ENCODE results near the gene XRCC4.

Gene XRCC4

GRCh38 chr5:83099001-83099400, 21.7 kb downstream of the XRCC4 start:
- Histone ChIP-seq H3K4me2 (ENCODE audit: low read length) (no peak overlapping the region), H3K36me3 (ENCODE audit: insufficient read depth, low read length) (no peaks in the 10 kb centered on the region), H3K9ac (ENCODE audit: low read depth, low read length) (no peak overlapping the region), H3K9me3 (replicated peaks; ENCODE audit: low read length) (no peaks in the 10 kb centered on the region), H3K27me3 (ENCODE audit: control insufficient read depth, insufficient read depth, low read length) (no peaks in the 10 kb centered on the region), H3K4me3 (ENCODE audit: low read length) (no peak overlapping the region), H3K4me1 (ENCODE audit: control insufficient read depth, insufficient read depth, low read length) (peaks cover 31% of the 10 kb centered on the region)

GRCh38 chr5:83099445-83099844, 22.1 kb downstream of the XRCC4 start:
- Histone ChIP-seq H3K9me3 (replicated peaks; ENCODE audit: low read length) (no peaks in the 10 kb centered on the region), H3K4me1 (ENCODE audit: control insufficient read depth, insufficient read depth, low read length) (peaks cover 31% of the 10 kb centered on the region), H3K4me3 (ENCODE audit: low read length) (no peak overlapping the region), H3K9ac (ENCODE audit: low read depth, low read length) (no peak overlapping the region), H3K4me2 (ENCODE audit: low read length) (no peak overlapping the region), H3K27me3 (ENCODE audit: control insufficient read depth, insufficient read depth, low read length) (no peaks in the 10 kb centered on the region), H3K36me3 (ENCODE audit: insufficient read depth, low read length) (no peaks in the 10 kb centered on the region)

GRCh38 chr5:83101514-83101913, 24.2 kb downstream of the XRCC4 start:
- Histone ChIP-seq H3K9me3 (replicated peaks; ENCODE audit: low read length) (no peaks in the 10 kb centered on the region), H3K36me3 (ENCODE audit: insufficient read depth, low read length) (no peaks in the 10 kb centered on the region), H3K9ac (ENCODE audit: low read depth, low read length) (no peak overlapping the region), H3K4me3 (ENCODE audit: low read length) (no peak overlapping the region), H3K4me1 (ENCODE audit: control insufficient read depth, insufficient read depth, low read length) (peaks cover 20% of the 10 kb centered on the region), H3K4me2 (ENCODE audit: low read length) (no peak overlapping the region), H3K27me3 (ENCODE audit: control insufficient read depth, insufficient read depth, low read length) (no peaks in the 10 kb centered on the region)

- H3K9me3 ChIP-seq (replicated peaks; ENCODE audit: low read length) = no peaks in the 10 kb centered on the region
- H3K27me3 ChIP-seq (ENCODE audit: control insufficient read depth, insufficient read depth, low read length) = no peaks in the 10 kb centered on the region
- peaks cover 11% of the 10 kb centered on the region for H3K4me1 ChIP-seq (ENCODE audit: control insufficient read depth, insufficient read depth, low read length)
- H3K36me3 ChIP-seq (ENCODE audit: insufficient read depth, low read length) = no peaks in the 10 kb centered on the region
- H3K4me2 ChIP-seq (ENCODE audit: low read length) = no peak overlapping the region
- H3K9ac ChIP-seq (ENCODE audit: low read depth, low read length) = no peak overlapping the region
- no peak overlapping the region for H3K4me3 ChIP-seq (ENCODE audit: low read length)
Observed at GRCh38 chr5:83102364-83102980, 25.1 kb downstream of the XRCC4 start.

- Histone ChIP-seq H3K4me3 (ENCODE audit: low read length) (no peak overlapping the region), H3K9me3 (replicated peaks; ENCODE audit: low read length) (no peaks in the 10 kb centered on the region), H3K4me2 (ENCODE audit: low read length) (no peak overlapping the region), H3K9ac (ENCODE audit: low read depth, low read length) (no peak overlapping the region), H3K4me1 (ENCODE audit: control insufficient read depth, insufficient read depth, low read length) (no peaks in the 10 kb centered on the region), H3K27me3 (ENCODE audit: control insufficient read depth, insufficient read depth, low read length) (no peaks in the 10 kb centered on the region), H3K36me3 (ENCODE audit: insufficient read depth, low read length) (no peaks in the 10 kb centered on the region)
Observed at GRCh38 chr5:83104021-83104420, 26.7 kb downstream of the XRCC4 start.

- H3K36me3 ChIP-seq (ENCODE audit: insufficient read depth, low read length) = no peaks in the 10 kb centered on the region
- H3K4me3 ChIP-seq (ENCODE audit: low read length) = no peak overlapping the region
- no peak overlapping the region for H3K4me2 ChIP-seq (ENCODE audit: low read length)
- no peak overlapping the region for H3K9ac ChIP-seq (ENCODE audit: low read depth, low read length)
- H3K27me3 ChIP-seq (ENCODE audit: control insufficient read depth, insufficient read depth, low read length) = no peaks in the 10 kb centered on the region
- no peaks in the 10 kb centered on the region for H3K9me3 ChIP-seq (replicated peaks; ENCODE audit: low read length)
- no peaks in the 10 kb centered on the region for H3K4me1 ChIP-seq (ENCODE audit: control insufficient read depth, insufficient read depth, low read length)
Observed at GRCh38 chr5:83107692-83108420, 30.5 kb downstream of the XRCC4 start.

- Histone ChIP-seq H3K4me2 (ENCODE audit: low read length) (no peak overlapping the region), H3K9me3 (replicated peaks; ENCODE audit: low read length) (no peaks in the 10 kb centered on the region), H3K4me1 (ENCODE audit: control insufficient read depth, insufficient read depth, low read length) (no peaks in the 10 kb centered on the region), H3K9ac (ENCODE audit: low read depth, low read length) (no peak overlapping the region), H3K27me3 (ENCODE audit: control insufficient read depth, insufficient read depth, low read length) (no peaks in the 10 kb centered on the region), H3K4me3 (ENCODE audit: low read length) (no peak overlapping the region), H3K36me3 (ENCODE audit: insufficient read depth, low read length) (no peaks in the 10 kb centered on the region)
Observed at GRCh38 chr5:83109380-83109779, 32.0 kb downstream of the XRCC4 start.

- Histone ChIP-seq H3K9me3 (replicated peaks; ENCODE audit: low read length) (peaks cover 5% of the 10 kb centered on the region), H3K4me1 (ENCODE audit: control insufficient read depth, insufficient read depth, low read length) (no peaks in the 10 kb centered on the region), H3K9ac (ENCODE audit: low read depth, low read length) (no peak overlapping the region), H3K4me2 (ENCODE audit: low read length) (no peak overlapping the region), H3K27me3 (ENCODE audit: control insufficient read depth, insufficient read depth, low read length) (no peaks in the 10 kb centered on the region), H3K4me3 (ENCODE audit: low read length) (no peak overlapping the region), H3K36me3 (ENCODE audit: insufficient read depth, low read length) (no peaks in the 10 kb centered on the region)
Observed at GRCh38 chr5:83115816-83116215, 38.5 kb downstream of the XRCC4 start.

DNA sequence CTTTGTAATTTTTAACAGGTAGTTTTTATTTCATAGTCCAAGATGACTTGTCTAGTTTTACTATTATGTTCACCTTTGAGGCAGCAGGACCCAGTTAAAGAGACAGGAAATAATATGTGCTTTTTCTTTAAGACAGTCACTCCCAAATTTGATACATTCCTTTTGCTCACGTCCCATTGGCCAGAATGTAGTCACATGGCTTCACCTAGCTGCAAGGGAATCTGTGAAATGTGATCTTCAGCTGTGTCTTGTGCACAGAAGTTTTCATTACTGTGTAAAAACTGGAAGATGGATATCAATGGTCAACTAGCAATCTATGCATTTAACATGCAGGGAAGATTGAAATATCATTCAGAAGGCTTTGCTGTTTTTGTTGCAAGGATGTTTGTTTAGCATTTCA, 41.1 kb downstream of the XRCC4 start:
- no peaks in the 10 kb centered on the region for H3K4me1 ChIP-seq (ENCODE audit: control insufficient read depth, insufficient read depth, low read length)
- H3K9me3 ChIP-seq (replicated peaks; ENCODE audit: low read length) = peaks cover 5% of the 10 kb centered on the region
- no peak overlapping the region for H3K4me2 ChIP-seq (ENCODE audit: low read length)
- no peaks in the 10 kb centered on the region for H3K36me3 ChIP-seq (ENCODE audit: insufficient read depth, low read length)
- no peak overlapping the region for H3K4me3 ChIP-seq (ENCODE audit: low read length)
- no peak overlapping the region for H3K9ac ChIP-seq (ENCODE audit: low read depth, low read length)
- no peaks in the 10 kb centered on the region for H3K27me3 ChIP-seq (ENCODE audit: control insufficient read depth, insufficient read depth, low read length)

- H3K4me3 ChIP-seq (ENCODE audit: low read length) = no peak overlapping the region
Observed at GRCh38 chr5:83118976-83119375, 41.6 kb downstream of the XRCC4 start.

GRCh38 chr5:83124593-83124992, 47.2 kb downstream of the XRCC4 start:
- H3K4me1 ChIP-seq (ENCODE audit: control insufficient read depth, insufficient read depth, low read length) = no peaks in the 10 kb centered on the region
- no peak overlapping the region for H3K4me3 ChIP-seq (ENCODE audit: low read length)
- no peak overlapping the region for H3K9ac ChIP-seq (ENCODE audit: low read depth, low read length)
- H3K9me3 ChIP-seq (replicated peaks; ENCODE audit: low read length) = no peaks in the 10 kb centered on the region
- no peak overlapping the region for H3K4me2 ChIP-seq (ENCODE audit: low read length)
- no peaks in the 10 kb centered on the region for H3K36me3 ChIP-seq (ENCODE audit: insufficient read depth, low read length)
- no peaks in the 10 kb centered on the region for H3K27me3 ChIP-seq (ENCODE audit: control insufficient read depth, insufficient read depth, low read length)

More at GRCh38 chr5:83118976-83119375, 41.6 kb downstream of the XRCC4 start:
- Histone ChIP-seq H3K4me1 (ENCODE audit: control insufficient read depth, insufficient read depth, low read length) (no peaks in the 10 kb centered on the region), H3K27me3 (ENCODE audit: control insufficient read depth, insufficient read depth, low read length) (no peaks in the 10 kb centered on the region), H3K36me3 (ENCODE audit: insufficient read depth, low read length) (no peaks in the 10 kb centered on the region), H3K9ac (ENCODE audit: low read depth, low read length) (no peak overlapping the region), H3K9me3 (replicated peaks; ENCODE audit: low read length) (peaks cover 5% of the 10 kb centered on the region), H3K4me2 (ENCODE audit: low read length) (no peak overlapping the region)

GRCh38 chr5:83125560-83125959, 48.2 kb downstream of the XRCC4 start:
- H3K9me3 ChIP-seq (replicated peaks; ENCODE audit: low read length) = no peaks in the 10 kb centered on the region
- H3K4me3 ChIP-seq (ENCODE audit: low read length) = no peak overlapping the region
- no peaks in the 10 kb centered on the region for H3K27me3 ChIP-seq (ENCODE audit: control insufficient read depth, insufficient read depth, low read length)
- no peaks in the 10 kb centered on the region for H3K36me3 ChIP-seq (ENCODE audit: insufficient read depth, low read length)
- H3K4me2 ChIP-seq (ENCODE audit: low read length) = no peak overlapping the region
- H3K9ac ChIP-seq (ENCODE audit: low read depth, low read length) = no peak overlapping the region
- H3K4me1 ChIP-seq (ENCODE audit: control insufficient read depth, insufficient read depth, low read length) = no peaks in the 10 kb centered on the region
